GM10847 (cell line): ENCODE results near the gene ZSCAN25.

ENCODE experiments used
- POLR2A ChIP-seq: IDR thresholded peaks from 2 replicates; pipeline ENCODE4 v1.6.1; 2011; ENCODE audit not compliant: insufficient read length; ENCODE audit errors: extremely low read depth

ZSCAN25 gene

DNA sequence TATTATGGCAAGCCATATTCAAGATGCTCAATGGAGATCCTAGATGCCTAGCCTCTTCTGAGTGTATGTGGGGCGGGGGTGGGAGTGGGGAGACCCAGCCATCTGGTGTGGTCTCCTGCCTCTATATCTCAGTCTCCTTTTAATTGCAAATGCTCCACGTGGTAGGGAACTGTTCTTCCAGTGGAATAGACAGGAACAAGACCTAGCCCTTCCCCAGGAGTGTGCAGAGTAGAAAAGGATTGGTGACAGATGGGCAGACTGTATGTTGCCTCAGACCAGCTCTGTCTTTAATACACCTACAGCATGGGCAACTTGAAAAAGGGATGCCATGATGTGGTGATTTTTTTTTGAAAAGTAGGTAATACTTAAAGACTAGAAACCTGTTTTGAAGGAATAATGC, 50.4 kb downstream of the ZSCAN25 start:
- no peak for TF ChIP-seq POLR2A

DNA sequence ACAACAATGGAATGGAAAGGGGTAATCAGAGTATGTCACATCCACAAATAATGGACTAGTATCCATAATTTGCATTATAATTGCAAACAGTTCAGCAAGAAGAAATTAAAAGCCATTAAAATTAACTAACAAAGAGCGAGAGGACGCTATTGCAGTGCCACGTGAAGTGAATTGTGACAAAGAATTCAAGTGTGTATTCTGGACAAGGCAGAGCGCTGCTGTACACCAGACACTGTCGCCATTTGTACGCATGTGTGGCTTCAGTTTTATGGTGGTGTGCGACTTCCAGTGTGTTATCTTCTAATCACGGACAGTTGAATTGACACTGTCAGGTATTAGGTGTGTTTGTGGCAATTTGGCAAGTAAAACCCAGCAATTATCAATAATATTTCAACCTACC, 51.8 kb downstream of the ZSCAN25 start:
- no peak for TF ChIP-seq POLR2A

DNA sequence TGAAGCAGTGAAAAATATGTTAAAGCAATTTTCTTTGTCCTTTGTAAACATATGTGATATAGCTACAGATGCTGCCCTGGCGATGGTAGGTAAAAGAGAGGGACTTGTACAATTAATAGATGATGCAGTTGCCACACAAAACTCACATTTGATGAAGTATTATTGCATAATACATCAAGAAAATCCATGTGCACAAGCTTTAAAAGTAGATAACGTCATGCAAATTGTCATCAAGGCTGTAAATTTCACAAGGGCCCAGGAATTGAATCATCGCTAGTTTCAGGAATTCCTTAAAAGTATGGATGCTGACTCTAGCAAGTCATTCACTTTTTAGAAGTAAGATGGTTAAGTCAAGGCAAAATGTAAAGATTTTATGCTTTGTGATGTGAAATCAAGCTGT, 53.0 kb downstream of the ZSCAN25 start:
- no peak for TF ChIP-seq POLR2A

DNA sequence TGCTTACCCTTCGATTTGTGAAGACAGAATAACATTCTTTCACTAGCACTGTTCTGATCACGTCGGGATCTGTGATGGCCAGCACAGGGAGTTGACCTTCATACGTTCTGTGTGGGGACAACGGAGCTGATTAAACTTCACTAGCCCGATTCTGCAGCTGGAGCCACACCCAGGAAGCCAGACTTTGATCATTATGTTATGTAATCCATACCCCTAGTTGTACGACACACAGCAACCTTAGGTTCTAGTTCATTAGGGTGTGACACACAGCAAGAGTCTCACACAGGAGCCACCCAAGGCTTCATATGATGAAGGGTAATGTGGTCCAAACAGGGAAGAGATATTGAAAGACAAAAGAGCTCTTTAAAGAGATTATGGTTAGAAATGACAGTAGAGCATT, 55.8 kb downstream of the ZSCAN25 start:
- TF ChIP-seq POLR2A, result no peak

DNA sequence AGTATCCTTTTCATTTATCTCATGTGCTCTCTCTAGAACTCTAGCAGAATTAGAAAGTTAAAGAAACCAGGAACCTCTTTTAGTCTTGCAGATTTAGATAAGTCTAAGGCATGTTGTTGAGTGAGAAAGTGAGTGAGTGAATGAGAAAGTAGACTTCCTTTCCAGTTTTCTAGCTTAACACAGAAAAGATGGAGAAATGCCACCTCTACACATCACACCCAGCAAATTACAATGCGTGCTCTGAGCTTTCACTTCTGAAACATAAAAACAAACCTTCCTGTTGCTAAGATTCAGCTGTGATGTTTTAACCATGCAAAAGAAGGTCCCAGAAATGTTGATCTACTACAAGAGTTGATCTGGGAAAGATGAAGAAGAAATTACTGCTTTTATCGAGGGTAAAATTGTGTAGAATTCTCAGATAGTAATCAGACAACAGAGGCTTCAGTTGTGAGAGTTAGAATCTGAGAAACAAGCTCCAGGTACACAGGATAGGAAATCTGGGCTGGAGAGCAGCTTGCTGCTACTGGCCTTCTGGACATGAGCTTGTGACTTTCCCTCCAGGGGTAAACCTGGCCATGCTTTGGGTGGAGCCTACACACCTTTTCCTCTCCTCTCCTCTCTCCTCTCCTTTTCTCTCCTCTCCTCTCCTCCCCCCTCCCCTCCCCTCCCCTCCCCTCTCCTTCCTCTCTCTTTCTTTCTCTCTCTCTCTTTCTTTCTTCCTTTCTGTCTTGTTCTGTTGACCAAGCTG, 58.4 kb downstream of the ZSCAN25 start:
- TF ChIP-seq POLR2A, result no peak

DNA sequence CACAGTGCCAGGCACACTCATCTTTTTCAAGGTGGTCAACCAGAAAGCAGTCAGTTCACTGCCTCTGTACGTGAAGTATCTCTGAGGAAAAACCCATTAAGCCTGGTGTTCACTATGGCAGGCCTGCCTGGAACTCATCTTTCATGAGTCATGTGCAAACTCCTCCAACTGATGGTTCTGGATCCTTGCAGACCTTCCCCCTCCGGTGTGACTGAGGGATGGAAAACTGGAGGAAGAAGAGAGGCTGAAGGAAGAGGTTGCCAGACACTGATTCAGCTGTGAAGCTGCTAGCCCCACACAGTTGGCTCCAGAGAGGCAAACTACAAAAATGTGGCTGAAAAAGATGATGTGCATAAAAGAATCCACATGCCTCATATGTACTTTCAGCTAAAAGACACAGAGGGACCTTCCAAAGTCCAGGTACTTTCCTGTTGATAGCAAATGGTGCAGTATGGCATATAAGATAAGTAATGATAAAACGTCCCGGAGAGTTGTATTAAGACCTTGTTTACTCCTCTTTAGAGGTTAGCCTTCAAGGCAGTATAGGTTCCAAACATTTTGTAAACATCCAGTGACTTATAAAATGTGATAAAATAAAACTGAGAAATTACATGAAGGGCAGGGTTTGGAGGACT, 60.4 kb downstream of the ZSCAN25 start:
- no peak for TF ChIP-seq POLR2A

DNA sequence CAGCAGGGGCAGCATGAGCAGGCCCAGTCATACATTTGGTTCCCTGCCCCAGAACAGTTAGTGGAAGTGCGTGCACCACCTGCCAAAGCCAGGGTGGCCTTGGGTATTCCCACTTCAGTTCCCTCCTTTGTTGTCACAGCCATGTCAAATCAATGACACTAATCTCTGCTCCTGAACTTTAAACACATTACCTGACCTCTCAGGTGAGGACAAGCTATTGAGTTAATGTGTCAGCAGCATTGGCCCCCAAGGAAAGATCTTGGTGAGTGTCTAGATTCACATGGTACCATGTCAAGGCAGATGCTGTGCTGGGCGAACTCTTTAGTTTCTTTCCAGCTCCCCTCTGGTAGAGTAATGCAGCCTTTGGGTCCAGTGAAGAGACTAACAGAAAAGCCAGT, 60.9 kb downstream of the ZSCAN25 start:
- no peak for TF ChIP-seq POLR2A

DNA sequence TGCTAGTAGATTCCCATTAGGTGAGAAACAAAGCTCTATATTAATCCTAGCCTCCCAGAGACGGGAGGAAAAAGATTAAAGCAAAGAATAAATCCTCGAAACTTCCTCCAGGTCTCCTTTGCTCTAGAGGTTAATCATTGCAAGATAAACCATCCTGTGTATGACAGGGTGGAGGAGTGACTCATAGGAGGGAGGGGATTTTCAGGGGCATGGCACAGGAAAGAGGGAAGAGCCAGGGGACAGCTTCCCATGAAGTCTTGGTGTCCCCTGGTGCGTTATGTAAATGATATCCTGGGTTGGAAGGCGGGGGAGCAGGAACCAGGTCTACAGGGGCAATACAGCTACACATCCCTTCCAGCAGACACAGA, 62.3 kb downstream of the ZSCAN25 start:
- TF ChIP-seq POLR2A, result no peak

DNA sequence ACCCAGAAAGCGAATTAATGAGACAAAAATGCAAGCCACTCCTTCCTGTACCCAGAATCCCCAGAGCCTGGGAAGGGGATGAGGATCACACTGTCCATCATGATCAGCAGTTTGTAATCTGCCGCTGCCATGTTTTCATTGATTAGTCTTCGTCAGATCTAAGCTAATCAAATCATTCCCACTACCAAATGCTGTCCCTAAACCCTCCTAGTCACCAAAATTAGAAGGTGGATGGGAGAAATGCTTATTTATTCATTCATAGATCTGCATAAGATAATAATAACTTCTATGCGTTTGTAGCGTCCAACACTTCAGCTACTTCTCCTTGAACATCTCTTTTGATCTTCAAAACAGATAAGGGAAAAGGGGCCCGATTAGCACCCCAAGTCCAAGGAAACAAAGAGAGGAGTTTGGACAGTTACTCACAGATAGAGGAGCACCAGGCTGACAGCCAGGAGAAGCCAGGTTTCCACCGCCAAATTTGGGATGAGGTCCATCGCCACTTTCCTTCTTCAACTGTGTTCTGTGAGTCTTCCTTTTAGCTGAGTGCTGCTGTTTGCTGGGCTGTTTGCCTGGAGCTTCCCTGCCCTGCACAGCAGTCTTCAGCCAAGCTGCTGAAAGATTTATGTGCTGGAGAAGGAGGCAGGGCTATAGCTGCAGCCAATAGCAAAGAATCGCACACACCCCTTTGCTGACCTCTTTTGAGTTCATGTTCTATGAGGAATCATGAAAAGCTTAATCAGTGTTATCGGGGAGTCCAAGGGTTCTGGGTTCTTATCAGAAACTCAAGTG, 62.9 kb downstream of the ZSCAN25 start, which contains the start of gene CYP3A5:
CYP3A5 (minus strand) TSS at position 597 of the 792 bp plus-strand sequence; CDS start at position 497, 100 bp downstream.
- TF ChIP-seq POLR2A, result no peak
